Caco-2 (cell line): ENCODE data around the gene AP3B2. TPM values are rescaled to one million over a fixed set of nuclear protein-coding genes. Genes with fewer than 3 reads are reported as not detected.

ENCODE experiments used
- BruUV-seq: library from RNA; stranded (reverse); fragments of 400-500 nt; replicated peaks from 2 replicates; lab custom pipeline; 2021; lab: Mats Ljungman, UMichigan
- CTCF ChIA-PET: fragments of 300-600 bp; sonication (Branson Sonifier 250); formaldehyde crosslinking; loops from one replicate; lab custom pipeline; 2022; ENCODE audit warnings: antibody characterized with exemption; lab: Charles Lee
- POLR2A ChIA-PET: fragments of 300-600 bp; sonication (Branson Sonifier 250); formaldehyde crosslinking; loops from one replicate; lab custom pipeline; 2022; ENCODE audit warnings: antibody characterized with exemption; lab: Charles Lee
- DNase-seq, 2 experiments: peaks; one replicate each; pipeline versions ENCODE4 v3.0.0 to v3.0.0-alpha.2; 2020 to 2022
- H3K27me3 ChIP-seq: replicated peaks from 2 replicates; pipeline ENCODE4 v1.6.0; 2011; ENCODE audit warnings: low read length; ENCODE audit not compliant: control insufficient read depth, insufficient read depth
- H3K36me3 ChIP-seq: 2 replicates; pipeline ENCODE4 v1.5.1; 2011; ENCODE audit warnings: low read length; ENCODE audit not compliant: control insufficient read depth, insufficient read depth
- H3K4me1 ChIP-seq: fragments of 250-450 bp; sonication (Bioruptor Pico); 2 replicates; pipeline ENCODE4 v1.5.1; 2020; ENCODE audit warnings: mild to moderate bottlenecking
- H3K4me3 ChIP-seq: 2 replicates; pipeline ENCODE4 v1.5.1; 2011; ENCODE audit warnings: low read depth, mild to moderate bottlenecking, control low read depth, low read length
- H3K9me3 ChIP-seq: fragments of 250-450 bp; sonication (Bioruptor Pico); 2 replicates; pipeline ENCODE4 v1.5.1; 2020; ENCODE audit warnings: mild to moderate bottlenecking, moderate library complexity
- H3K27ac Mint-ChIP-seq: one replicate; pipeline ENCODE4 v1.8.0; 2022; ENCODE audit warnings: mixed read lengths; ENCODE audit not compliant: unreplicated experiment
- H3K27me3 Mint-ChIP-seq: one replicate; pipeline ENCODE4 v1.8.0; 2022; ENCODE audit warnings: mixed read lengths; ENCODE audit not compliant: insufficient read depth, unreplicated experiment
- H3K36me3 Mint-ChIP-seq: one replicate; pipeline ENCODE4 v1.8.0; 2022; ENCODE audit warnings: mild to moderate bottlenecking, mixed read lengths; ENCODE audit not compliant: insufficient read depth, unreplicated experiment
- H3K4me1 Mint-ChIP-seq: one replicate; pipeline ENCODE4 v1.8.0; 2022; ENCODE audit warnings: low read depth, mixed read lengths; ENCODE audit not compliant: unreplicated experiment
- H3K4me3 Mint-ChIP-seq: one replicate; pipeline ENCODE4 v1.8.0; 2022; ENCODE audit warnings: mild to moderate bottlenecking, moderate library complexity, mixed read lengths; ENCODE audit not compliant: unreplicated experiment
- H3K9me3 Mint-ChIP-seq: one replicate; pipeline ENCODE4 v1.8.0; 2022; ENCODE audit warnings: mixed read lengths; ENCODE audit not compliant: unreplicated experiment
- CTCF ChIP-seq, 2 experiments: fragments of 200-600 bp in 1 of 2; IDR thresholded peaks; 1 replicate in 1 of 2; 2 replicates in 1 of 2; pipeline versions ENCODE4 v1.5.1 to v1.8.0; 2011 to 2022; ENCODE audit warnings: antibody characterized with exemption in 1 of 2, control low read depth in 1 of 2, inconsistent platforms in 1 of 2, low read depth in 1 of 2, low read length in 1 of 2, mild to moderate bottlenecking in 1 of 2, moderate library complexity in 1 of 2; ENCODE audit not compliant: insufficient read depth in 1 of 2, severe bottlenecking in 1 of 2, unreplicated experiment in 1 of 2
- intact Hi-C: fragments of 100-400 bp; cut with micrococcal nuclease; formaldehyde crosslinking; loops from one replicate; pipeline ENCODE4 v1.10.0; 2022; ENCODE audit not compliant: unreplicated experiment
- total RNA-seq: library from RNA; stranded (reverse); gene quantifications from 2 replicates; pipeline ENCODE4 v1.2.3, GENCODE V29; 2022

The AP3B2 gene
- total RNA-seq, 1 experiment from 2014 or later = 0.82 TPM

- no peaks in the 10 kb centered on the region for H3K4me1 ChIP-seq
- H3K9me3 ChIP-seq = no peaks in the 10 kb centered on the region
- Mint-ChIP-seq H3K9me3 (no peaks in the 10 kb centered on the region), H3K27ac (no peak overlapping the region), H3K36me3 (no peaks in the 10 kb centered on the region), H3K4me3 (no peak overlapping the region), H3K27me3 (peaks cover 20% of the 10 kb centered on the region), H3K4me1 (no peaks in the 10 kb centered on the region)
- H3K4me3 ChIP-seq = no peak overlapping the region
- no peaks in the 10 kb centered on the region for H3K27me3 ChIP-seq
- DNase-seq = no peak
- no peak for TF ChIP-seq CTCF (IDR thresholded peaks at IDR 0.05; ENCODE audit: insufficient read depth in 1 of 2, low read depth in 1 of 2, low read length in 1 of 2, severe bottlenecking in 1 of 2, unreplicated experiment in 1 of 2)
- intact Hi-C loops = no loop called here
- ChIA-PET CTCF (no interaction called here), POLR2A (no interaction called here)
- no peaks in the 10 kb centered on the region for H3K36me3 ChIP-seq
- BruUV-seq = no TSS peak
These were observed 69.0 kb downstream of the AP3B2 start for GRCh38 chr15:82640672-82641071.

- Mint-ChIP-seq H3K4me1 (no peaks in the 10 kb centered on the region), H3K36me3 (no peaks in the 10 kb centered on the region), H3K4me3 (no peak overlapping the region), H3K9me3 (no peaks in the 10 kb centered on the region), H3K27ac (no peak overlapping the region), H3K27me3 (peaks cover 21% of the 10 kb centered on the region)
- no peak overlapping the region for H3K4me3 ChIP-seq
- ChIA-PET POLR2A (no interaction called here), CTCF (no interaction called here)
- intact Hi-C loops = no loop called here
- DNase-seq = no peak
- H3K9me3 ChIP-seq = no peaks in the 10 kb centered on the region
- no TSS peak for BruUV-seq
- no peak for TF ChIP-seq CTCF (IDR thresholded peaks at IDR 0.05; ENCODE audit: insufficient read depth in 1 of 2, low read depth in 1 of 2, low read length in 1 of 2, severe bottlenecking in 1 of 2, unreplicated experiment in 1 of 2)
- H3K27me3 ChIP-seq = no peaks in the 10 kb centered on the region
- H3K4me1 ChIP-seq = no peaks in the 10 kb centered on the region
- no peaks in the 10 kb centered on the region for H3K36me3 ChIP-seq
These were observed 73.9 kb downstream of the AP3B2 start for GRCh38 chr15:82635798-82636197.

GRCh38 chr15:82630033-82630432 lies 79.6 kb downstream of the AP3B2 start:
- ChIA-PET POLR2A (no interaction called here), CTCF (no interaction called here)
- H3K36me3 Mint-ChIP-seq = no peaks in the 10 kb centered on the region
- no peak for DNase-seq
- intact Hi-C loops = no loop called here
- Histone ChIP-seq H3K9me3 (no peaks in the 10 kb centered on the region), H3K4me1 (no peaks in the 10 kb centered on the region), H3K27me3 (no peaks in the 10 kb centered on the region), H3K4me3 (no peak overlapping the region), H3K36me3 (no peaks in the 10 kb centered on the region)
- H3K4me1 Mint-ChIP-seq = no peaks in the 10 kb centered on the region
- BruUV-seq = no TSS peak
- no peak overlapping the region for H3K4me3 Mint-ChIP-seq
- H3K9me3 Mint-ChIP-seq = no peaks in the 10 kb centered on the region
- no peak overlapping the region for H3K27ac Mint-ChIP-seq
- H3K27me3 Mint-ChIP-seq = peaks cover 7% of the 10 kb centered on the region
- TF ChIP-seq CTCF (IDR thresholded peaks at IDR 0.05; ENCODE audit: insufficient read depth in 1 of 2, low read depth in 1 of 2, low read length in 1 of 2, severe bottlenecking in 1 of 2, unreplicated experiment in 1 of 2) = no peak
